ENCODE data around the gene CUX1. TPM values are rescaled to one million over a fixed set of nuclear protein-coding genes. Genes with fewer than 3 reads are reported as not detected.
"Not testable (repeated sequence)": the region's sequence is repeated elsewhere in the genome, so short reads cannot be mapped to it uniquely, and the experiment has no call there.

Gene CUX1
- total RNA-seq, 1 donor from 2014 or later: 53.3 TPM

DNA sequence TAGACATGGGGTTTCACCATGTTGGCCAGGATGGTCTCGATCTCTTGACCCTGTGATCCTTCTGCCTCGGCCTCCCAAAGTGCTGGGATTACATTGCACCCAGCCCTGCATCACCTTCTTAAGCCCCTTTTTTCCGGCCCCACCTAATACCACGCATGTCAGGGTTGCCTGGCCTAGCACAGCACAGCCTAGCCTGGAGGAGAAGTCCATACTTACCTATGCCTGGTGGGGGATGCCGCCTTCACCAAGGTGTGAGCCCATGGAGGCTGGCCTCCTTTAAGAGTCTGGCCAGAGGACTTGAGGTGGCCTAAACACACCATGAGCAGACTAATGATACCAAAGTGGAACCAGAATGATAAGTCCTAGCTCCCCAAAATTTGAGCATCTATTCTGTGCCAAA lies 22.0 kb upstream of the CUX1 start:
- ATAC-seq: no peak

DNA sequence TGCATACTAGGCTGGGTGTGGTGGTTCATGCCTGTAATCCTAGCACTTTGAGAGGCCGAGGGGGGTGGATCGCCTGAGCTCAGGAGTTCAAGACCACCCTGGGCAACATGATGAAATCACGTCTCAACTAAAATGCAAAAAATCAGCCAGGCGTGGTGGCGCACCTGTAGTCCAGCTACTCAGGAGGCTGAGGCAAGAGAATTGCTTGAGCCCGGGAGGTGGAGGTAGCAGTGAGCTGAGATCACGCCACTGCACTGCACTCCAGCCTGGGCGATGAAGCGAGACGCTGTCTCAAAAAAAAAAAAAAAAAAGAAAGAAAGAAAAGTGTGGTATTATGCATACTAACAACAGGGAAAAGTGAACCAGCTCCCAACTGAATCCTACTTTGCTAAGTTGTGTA lies 19.3 kb upstream of the CUX1 start:
- ATAC-seq: not testable (repeated sequence)

DNA sequence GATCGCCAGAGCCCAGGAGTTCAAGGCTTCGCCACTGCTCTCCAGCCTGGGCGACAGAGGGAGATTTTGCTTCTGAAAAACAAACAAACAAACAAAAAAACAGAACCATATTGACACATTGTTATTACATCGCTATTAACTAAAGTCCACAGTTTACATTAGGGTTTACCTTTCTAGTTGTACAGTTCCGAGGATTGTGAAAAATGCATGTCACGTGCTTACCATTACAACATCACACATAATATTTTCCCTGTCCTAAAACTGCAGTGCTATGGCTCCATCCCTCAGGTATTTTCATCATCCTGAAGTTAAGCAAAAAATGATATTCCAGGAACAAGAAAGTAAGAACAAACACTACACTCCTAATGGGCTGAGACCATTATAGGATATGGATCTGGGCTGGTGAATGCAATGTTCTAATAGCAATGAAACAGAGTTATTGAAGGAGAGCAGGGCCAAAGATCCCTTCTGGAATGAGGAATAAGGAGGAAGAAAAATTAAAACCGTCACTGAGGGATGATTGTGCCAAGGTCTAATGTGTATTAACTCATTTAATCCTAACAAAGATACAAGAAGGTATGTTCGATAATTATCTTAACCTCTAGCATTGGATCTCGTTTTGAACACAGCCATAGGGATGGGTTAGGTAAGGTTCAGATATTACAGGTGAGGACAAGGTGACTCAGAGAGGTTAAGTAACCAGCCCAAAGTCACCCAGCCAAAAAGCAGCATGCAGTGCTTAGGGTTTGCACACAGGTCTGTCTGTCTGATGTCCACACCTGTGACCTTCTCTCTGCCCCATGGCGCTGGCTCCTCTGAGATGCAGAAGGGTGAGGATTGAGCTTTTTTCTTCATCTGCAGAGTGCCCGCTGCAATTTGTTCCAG lies 14.0 kb upstream of the CUX1 start:
- peak; percentile 76 for ATAC-seq

DNA sequence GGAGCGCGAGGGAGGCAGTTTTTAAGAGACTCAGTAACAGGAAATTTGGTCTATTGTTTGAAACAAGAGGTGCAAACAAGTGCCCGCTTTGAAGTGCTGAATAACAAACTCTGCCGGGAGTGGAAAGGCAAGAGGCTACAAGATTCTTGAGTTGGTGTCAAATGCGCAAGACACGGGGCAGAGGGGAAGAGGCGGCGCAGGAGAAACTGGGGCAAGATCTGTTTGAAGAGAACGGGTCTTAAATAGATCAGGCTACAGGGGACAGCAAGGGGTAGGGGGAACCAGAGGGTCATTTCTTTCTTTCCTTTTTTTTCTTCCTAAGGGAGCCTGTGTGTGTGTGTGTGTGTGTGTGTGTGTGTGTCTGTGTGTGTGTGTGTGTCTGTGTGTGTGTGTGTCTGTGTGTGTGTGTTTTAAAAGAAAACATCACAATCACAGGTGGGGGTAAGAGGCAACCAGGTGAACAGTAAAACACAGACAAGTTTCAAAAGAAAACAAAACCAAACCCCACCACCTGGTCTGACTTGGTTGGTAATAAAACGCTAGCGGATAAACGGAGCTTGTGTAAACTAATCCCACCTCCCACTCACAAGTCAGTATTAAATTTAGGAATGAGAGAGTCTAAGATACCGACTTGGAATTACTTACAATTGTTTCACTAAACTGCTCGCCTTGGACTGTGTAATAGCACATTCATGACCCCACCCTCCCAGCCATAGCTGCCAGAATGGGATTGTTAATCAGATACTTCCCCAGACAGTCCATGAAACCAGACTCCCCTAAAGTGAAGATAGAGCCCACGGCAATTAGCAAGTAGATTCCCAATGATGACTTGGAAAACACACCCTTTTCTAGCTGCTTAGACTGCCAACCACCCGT lies 13.1 kb upstream of the CUX1 start:
- ATAC-seq: peak; percentile 48

DNA sequence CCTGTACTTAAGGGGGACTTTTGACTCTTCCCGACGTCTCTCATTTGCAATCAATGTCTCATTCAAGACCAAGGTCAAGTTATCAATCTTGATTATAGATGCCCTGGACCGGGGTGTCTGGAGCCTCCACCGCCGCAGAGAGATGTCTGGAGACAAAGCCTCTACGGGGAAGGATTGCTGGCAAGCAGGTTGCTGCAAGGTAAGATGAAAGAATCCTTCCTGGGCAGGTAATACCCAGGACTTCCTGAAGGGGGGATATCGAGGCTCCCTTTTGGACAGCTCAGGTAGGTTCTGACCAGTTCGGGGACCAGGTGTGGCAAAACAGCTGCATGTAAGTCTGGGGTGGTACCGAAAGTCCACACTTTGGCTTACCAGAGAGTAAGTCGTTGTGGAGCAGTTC lies 12.5 kb upstream of the CUX1 start:
- ATAC-seq: peak; percentile 58

DNA sequence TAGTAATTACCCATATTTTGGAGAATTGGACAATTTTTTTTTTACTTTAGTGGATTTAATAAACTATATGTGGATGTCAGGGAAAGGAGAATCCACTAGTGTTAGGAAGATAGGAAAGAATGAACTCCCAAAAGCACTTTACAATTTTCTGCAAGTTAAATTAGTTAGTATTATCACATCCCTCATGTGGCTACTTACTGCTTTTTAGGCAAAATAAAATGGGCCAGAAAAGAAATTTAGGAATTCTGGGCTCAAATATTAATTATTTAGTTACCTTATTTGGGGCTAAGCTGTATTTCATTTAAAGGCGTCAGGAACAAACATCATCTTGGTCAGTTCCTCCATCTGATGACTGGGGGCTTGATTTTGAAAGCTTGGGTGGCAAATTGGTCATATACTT lies 4.8 kb upstream of the CUX1 start:
- ATAC-seq: no peak

DNA sequence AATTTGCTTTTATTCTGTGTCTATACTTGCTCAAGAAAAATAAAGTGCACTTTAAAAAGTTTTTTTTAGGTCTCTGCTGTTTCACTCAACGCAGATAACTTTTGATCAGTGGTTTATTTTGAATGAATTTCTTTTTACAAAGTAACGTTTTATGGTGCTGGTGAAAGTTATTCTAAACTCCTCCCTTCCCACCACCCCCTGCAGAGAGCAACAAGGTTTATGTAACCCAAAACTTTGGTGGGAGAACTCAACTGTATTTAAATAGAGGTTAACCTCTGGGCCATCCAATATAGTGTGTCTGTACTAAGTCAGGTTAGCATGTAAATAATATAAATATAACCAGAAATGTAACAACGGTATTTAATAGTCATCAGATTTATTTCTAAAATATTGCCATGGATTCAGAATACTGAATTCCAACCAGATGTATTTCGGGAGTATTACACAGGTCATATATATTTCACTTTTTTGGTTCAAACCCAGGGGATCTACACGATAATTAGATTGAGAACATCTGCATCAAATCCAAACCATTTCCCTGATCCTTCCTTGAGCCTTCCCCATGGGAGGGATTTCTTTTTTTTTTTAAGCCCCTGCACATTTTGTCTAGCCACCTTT lies 3.9 kb upstream of the CUX1 start:
- no peak for ATAC-seq

DNA sequence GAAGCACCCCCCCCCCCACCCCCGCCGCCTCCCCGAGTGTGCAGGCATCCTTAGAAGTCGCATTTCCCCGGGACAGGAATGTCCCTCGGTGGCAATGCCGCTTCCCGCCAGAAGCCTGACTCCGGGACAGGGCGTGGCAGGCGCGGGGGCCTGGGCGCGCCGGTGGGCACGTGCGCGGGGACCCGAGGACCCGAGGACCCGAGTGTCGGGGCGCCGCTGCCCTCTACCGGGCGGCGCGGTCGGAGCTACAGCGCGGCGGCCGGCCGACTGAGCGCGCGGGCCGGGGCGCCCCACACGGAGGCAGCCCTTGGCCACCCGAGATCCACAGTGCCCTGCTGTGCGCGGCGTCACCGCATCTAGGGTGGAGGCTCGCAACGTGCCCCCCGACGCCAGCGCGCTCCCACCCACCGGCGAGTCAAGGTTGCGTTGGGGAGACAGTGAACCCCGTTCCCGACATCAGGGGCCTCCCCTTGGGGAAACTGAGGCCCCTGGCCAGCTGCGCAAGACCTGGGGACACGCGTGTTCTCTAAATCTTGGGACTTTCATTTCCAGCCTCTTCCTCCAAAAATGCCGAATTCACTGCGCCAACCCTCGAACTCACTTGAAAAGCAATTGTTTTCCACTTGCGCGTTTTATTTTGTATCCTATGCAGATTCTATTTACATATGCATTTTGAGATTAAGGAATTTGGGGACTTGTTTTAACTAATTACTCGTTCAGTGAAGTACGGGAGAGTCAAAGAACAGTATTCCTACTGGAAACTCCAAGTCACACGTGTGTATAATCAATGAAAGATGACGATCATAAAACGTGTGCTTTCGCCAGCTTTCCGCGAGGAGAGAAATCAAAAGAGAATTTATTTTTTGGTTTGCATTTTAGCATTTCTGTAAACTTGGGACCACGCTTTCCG lies 3.1 kb upstream of the CUX1 start:
- ATAC-seq: peak; percentile 69

DNA sequence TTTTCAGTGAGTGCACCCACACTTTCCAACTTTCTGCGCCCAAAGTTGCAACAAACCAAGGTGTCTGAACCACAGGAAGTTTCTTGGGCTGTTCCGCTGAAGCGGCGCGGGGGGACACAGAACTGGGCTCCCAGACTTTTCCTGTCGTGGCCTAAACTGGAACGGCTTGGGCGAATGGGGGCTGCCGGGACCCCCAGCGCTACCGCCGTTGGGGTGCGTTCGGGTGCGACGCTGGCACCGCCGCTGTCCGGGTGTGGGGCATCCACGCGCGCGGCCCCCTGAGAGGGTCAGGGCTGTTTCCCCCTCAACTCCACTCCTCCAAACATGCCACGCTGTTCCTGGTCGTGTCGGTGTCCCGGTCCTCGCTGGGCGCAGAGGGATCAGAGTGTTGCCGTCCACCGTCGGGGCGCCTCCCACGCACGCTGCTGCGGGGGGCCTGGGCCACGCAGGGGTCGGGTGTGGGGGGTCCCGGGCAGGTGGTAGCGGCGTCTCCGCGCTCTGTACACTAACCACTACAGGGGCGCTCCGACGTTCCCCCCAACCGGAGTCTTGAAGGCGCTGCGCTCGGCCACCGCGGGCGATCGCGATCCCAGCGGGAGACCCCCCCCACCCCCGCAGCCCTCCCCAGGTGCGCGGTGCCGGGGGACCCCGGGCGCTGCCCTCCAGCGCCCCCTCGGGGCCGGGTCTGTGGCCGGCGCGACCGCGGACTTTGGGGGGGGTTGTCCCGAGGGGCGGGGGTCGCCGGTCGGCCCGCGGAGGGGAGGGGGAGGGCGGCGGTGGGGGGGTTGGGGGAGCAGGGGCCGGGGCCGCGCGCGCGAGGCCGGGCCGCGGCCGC lies 2.2 kb upstream of the CUX1 start:
- ATAC-seq: peak; percentile 44

DNA sequence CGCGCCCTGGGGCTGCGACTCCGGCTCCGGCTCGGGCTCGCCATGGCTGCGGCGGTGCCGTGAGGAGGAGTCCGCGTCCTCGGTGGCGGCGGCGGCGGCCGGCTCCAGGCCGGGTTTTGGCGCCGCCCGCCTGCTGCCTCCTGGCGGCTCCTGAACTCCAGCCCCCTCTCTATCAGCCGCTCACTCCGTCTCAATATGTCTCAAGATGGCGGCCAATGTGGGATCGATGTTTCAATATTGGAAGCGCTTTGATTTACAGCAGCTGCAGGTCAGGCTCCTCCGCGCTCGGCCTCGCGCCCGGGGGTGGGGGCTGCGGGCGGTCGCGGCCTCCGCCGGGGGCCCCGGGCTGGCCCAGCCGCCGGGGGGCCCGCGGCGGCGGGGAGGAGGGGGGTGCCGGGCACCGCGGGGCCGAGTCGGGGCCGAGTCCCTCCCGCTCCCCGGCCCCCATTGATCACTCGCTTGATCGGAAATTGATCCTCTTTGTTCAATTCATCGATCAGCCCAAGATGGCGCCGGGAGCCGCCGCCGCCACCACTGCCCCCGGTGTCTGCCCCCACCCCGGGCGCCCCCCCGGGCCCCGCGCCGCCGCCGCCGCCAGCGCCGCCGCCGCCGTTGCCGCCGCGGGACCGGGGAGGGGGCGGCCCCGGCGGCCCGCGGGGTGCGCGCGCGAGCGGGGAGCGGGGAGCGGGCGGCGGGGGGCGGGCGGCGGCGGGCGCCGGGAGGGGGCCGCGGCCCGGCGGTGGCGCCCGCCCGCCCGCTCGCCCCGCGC lies 1.4 kb upstream of the CUX1 start:
- ATAC-seq: peak; percentile 82

DNA sequence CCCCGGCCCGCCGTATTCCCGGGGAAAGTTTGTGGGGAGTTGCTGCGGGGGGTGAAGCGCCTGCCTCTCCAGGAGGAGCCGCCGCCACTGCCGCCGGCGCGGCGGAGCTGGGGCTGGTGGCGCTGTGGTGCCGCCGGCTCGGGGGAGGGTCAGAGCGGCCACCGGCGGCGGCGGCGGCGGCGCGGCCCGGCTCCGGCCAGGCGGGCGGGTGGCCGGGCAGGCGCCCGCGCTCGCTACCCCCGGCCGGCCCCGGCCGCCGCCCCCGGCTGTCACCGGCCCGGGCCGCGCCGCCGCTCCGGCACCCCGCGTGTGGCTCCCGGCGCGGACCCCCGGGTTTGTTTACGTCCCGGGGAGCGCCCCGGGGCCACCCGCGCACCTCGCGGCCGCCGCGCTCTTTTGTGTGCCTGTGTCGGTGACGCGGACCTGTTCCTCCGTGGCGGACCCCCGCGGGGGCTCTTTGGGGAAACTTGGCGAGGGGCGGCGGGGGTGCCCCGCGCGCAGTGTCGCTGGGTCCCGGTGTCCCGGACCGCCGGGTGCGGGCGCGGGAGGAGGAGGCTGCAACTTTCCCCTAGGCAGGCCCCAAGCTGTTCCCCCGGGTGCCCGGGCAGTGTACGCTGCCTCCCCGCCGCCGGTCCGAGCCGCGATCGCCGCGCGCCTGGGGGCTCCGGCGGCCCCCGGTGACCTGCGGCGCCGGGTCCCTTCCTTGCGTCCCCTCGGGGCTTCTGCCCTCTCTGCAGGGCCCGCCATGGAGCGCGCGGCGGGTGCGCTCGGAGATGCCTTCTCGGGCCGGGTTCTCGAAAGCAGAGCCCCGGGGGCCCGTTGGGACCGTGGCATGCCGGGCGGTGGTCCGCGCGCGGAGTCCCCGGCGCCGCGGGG lies 593 bp upstream of the CUX1 start:
- peak; percentile 22 for ATAC-seq

DNA sequence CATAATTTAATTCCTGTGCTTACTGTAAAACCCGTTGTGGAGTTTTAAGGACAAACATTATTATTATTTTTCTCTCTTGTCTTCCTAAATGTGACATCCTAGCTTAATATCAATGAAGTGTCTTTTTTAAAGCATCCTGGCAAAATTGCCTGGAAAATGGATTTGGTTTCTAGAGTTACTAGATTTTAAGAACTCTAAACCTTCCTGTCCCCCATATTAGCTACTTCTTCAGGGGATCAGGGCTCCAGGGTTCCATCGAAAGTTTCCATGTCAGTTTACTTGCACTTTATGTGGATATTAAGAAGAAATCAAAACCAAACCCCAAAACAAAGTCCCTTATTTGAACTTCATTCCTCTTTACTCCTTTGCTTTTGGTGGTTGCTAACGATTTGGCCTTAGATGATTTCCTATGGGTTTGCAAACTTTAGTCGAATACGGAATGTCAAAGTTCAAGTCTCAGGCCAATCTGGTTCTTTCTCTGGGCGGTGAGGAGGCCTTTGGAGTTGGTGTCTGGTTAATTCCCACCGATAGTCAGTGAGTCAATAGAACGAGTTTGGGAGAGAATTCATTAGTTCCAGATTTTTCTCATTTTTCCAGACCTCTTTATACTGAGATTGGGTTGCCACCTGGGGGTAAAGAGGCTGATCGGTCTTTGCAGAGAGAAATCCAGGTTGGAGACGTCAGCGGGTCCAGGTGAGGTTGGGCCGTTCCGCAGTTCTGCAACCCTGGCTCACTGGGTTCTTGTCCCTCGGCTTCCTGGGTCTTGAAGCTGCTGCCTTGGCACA lies 1.1 kb downstream of the CUX1 start:
- no peak for ATAC-seq

DNA sequence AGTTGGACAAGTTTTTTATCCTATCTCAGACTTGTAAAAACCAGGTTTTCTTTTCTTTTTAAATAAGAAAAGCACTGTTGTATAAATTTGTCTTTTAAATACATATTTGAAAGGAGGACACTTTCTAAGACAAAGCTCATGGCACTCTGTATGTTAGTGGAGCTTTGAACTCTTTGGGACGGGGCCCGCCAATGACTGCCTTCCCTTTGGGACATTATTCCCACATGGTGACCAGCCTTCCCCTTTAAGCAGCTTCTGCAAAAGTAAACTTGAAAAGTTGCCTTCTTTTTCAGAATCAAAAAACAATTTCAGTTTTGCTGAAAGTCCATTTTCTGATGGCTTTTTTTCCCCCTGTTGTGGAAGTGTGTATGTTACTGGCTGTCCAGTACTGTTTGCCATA lies 1.8 kb downstream of the CUX1 start:
- no peak for ATAC-seq

DNA sequence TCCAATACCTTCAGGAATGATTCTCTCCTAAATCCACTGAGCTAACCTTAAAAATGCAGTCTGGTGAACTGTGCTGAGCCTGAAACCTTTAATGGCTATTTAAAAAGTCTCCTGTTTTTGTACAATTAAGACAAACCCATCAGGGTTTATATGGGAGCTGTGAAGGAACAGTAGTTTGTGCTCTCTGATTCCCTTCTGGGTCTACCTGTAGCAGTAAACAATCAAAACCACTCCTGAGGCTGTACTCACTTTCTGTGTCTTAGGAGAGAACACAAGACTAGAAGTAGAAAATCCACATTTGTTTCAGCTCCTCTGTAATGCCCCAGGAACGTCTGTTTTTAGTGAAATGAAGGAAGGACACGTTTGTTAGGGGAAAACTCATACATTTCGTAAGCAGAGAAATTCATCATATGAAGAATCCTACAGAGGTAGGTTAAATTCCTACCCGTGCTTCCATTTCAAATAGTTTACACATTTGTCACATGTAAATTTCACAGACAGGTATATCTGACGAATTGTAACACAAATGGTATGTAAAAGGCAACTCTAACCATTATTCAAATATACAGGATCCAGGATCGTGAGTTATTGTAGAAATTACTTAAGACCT lies 2.6 kb downstream of the CUX1 start:
- ATAC-seq: no peak

DNA sequence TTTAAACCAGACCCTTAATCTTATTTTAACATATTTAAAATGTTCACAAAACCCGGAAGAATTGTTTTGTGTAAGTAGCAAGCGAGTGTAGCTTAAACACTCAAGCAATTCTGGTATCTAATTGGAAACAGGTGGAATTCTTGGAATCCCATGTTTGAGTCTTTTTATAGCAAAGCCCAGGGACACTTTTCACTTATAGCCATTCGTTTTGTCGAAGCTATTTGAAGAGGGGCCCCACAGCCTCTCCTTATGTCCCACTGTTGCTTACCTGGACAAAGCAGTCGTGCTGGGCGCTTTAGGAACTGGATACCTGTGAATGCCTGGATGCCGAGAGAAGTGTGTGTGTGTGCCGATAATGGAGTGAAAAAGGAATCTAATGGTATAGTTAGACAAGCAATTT lies 3.3 kb downstream of the CUX1 start:
- ATAC-seq: no peak

DNA sequence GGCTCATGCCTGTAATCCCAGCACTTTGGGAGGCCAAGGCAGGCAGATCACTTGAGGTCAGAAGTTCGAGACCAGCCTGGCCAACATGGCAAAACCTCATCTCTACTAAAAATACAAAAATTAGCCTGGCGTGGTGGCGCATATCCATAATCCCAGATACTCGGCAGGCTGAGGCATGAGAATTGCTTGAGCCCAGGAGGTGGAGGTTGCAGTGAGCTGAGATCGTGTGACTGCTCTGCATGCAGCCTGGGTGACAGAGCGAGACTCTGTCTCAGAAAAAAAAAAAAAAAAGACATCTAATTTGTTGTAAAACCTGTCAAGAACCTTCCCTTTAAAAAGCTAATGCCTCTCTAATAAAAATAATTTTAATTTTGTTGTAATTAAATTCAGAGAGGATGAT lies 5.2 kb downstream of the CUX1 start:
- not testable (repeated sequence) for ATAC-seq

DNA sequence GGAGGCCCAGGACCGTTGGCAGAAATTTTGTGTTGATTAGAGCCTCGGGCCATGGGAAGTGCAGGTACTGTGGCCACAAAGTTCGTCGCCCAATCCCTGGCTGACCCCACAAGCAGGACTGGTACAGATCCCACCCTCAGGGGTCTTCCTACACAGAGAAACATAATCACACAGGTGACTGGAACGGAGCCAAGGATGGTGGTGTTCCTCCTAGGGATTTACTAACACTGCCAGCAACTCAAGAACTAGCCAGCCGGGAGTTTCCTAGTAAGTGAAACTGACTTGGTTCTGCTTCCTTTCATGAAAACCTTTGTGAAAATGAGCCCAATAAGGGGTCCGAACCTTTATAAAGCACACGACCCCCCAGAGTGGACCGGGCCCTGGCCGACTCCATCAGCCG lies 5.7 kb downstream of the CUX1 start:
- ATAC-seq: no peak

DNA sequence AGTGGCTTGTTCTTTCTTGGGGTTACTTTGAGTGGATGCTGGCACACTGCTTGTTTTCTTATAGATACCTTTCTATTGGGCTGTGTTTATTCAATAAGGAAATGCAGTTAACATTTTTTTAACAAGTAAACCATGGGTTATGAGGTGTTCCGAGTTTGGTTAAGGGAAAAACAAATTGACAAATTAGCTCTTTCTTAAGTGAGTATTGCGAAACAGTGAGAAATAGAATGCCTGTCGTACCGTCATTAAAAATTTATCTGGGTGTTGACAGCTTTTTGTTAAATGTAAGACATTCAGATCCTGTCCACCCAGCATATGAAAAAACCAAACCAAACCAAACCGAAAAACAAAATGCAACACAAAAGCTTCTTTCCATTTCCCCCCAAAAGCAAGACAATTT lies 6.2 kb downstream of the CUX1 start:
- no peak for ATAC-seq
